HepG2 (cell line): ENCODE measurements around the gene BAZ1A. TPM values are rescaled to one million over a fixed set of nuclear protein-coding genes. Genes with fewer than 3 reads are reported as not detected.

ENCODE experiments used
- ATAC-seq: fragments of 200-7000 bp; cut with Tn5 transposase; 3 replicates; pipeline ENCODE4 v1.9.1; 2020; ENCODE audit warnings: mild to moderate bottlenecking, moderate library complexity
- BruUV-seq: library from RNA; stranded (reverse); fragments of 400-500 nt; replicated peaks from 2 replicates; lab custom pipeline; 2021; lab: Mats Ljungman, UMichigan
- CTCF ChIA-PET: fragments of 300-600 bp; formaldehyde crosslinking; extraction: SDS; loops from one replicate; lab custom pipeline; 2021; ENCODE audit warnings: low total read pairs, inconsistent platforms, low intra/inter-chr PET ratio; lab: Yijun Ruan, JAX
- POLR2A ChIA-PET: fragments of 350-600 bp; sonication (Branson Sonifier 250); formaldehyde crosslinking; loops from one replicate; lab custom pipeline; 2020; ENCODE audit warnings: antibody characterized with exemption, inconsistent platforms; lab: Yijun Ruan, JAX
- DNase-seq: peaks from one replicate; pipeline ENCODE4 v3.0.0-alpha.2; 2015; ENCODE audit warnings: low spot score
- FAIRE-seq: peaks from 3 replicates; lab custom pipeline; 2011; peaks lifted over from hg19 to GRCh38; lab: Jason Lieb, UNC
- H2AFZ ChIP-seq: one replicate; pipeline ENCODE4 v1.6.1; 2011; ENCODE audit warnings: low read length, inconsistent platforms
- H3K27ac ChIP-seq: fragments of 300-600 bp; 3 replicates; pipeline ENCODE4 v1.8.0; 2011; ENCODE audit warnings: mixed run types, mild to moderate bottlenecking, mixed read lengths, low read length, inconsistent platforms; ENCODE audit not compliant: insufficient read depth; ENCODE audit errors: extremely low read length
- H3K27me3 ChIP-seq, 2 experiments: fragments of 200-600 bp in 1 of 2; 2 replicates in 1 of 2; 3 replicates in 1 of 2; pipeline versions ENCODE4 v1.6.0 to v1.8.0; 2011; ENCODE audit warnings: low read length in 2 of 2, mild to moderate bottlenecking in 2 of 2, moderate library complexity in 2 of 2, inconsistent platforms in 1 of 2; ENCODE audit not compliant: insufficient read depth in 2 of 2, control insufficient read depth in 1 of 2
- H3K36me3 ChIP-seq, 2 experiments: fragments of 200-600 bp in 1 of 2; replicated peaks in 1 of 2; 2 replicates in 1 of 2; 3 replicates in 1 of 2; pipeline versions ENCODE4 v1.5.1 to v1.8.0; 2011; ENCODE audit warnings: low read length in 2 of 2, inconsistent platforms in 1 of 2; ENCODE audit not compliant: insufficient read depth in 2 of 2, control insufficient read depth in 1 of 2
- H3K4me1 ChIP-seq: 2 replicates; pipeline ENCODE4 v1.5.1; 2012; ENCODE audit warnings: low read length, inconsistent platforms; ENCODE audit not compliant: insufficient read depth
- H3K4me2 ChIP-seq: 2 replicates; pipeline ENCODE4 v1.6.0; 2011; ENCODE audit warnings: low read depth, low read length, inconsistent platforms
- H3K4me3 ChIP-seq, 3 experiments: fragments of 200-600 bp in 1 of 3; sonication (generic), shearing (Covaris generic) in 1 of 3; replicated peaks in 1 of 3; 2 replicates each; pipeline ENCODE4 v1.5.1; 2011 to 2016; ENCODE audit warnings: low read length in 3 of 3, inconsistent platforms in 2 of 3, low read depth in 2 of 3, mild to moderate bottlenecking in 2 of 3, control low read depth in 1 of 3, mixed read lengths in 1 of 3; ENCODE audit not compliant: insufficient read depth in 1 of 3
- H3K79me2 ChIP-seq: one replicate; pipeline ENCODE4 v1.6.1; 2011; ENCODE audit warnings: low read length, inconsistent platforms; ENCODE audit not compliant: insufficient read depth
- H3K9ac ChIP-seq: 2 replicates; pipeline ENCODE4 v1.6.0; 2011; ENCODE audit warnings: mild to moderate bottlenecking, low read depth, low read length, inconsistent platforms; ENCODE audit not compliant: insufficient read depth
- H3K9me3 ChIP-seq: 2 replicates; pipeline ENCODE4 v1.5.1; 2012; ENCODE audit warnings: mild to moderate bottlenecking, low read length
- H4K20me1 ChIP-seq: 2 replicates; pipeline ENCODE4 v1.6.0; 2011; ENCODE audit warnings: inconsistent platforms, mild to moderate bottlenecking, low read length, moderate library complexity; ENCODE audit not compliant: insufficient read depth
- ATF4 ChIP-seq, 2 experiments: fragments of 450-650 bp in 1 of 2; sonication (generic) in 1 of 2; formaldehyde crosslinking; IDR thresholded peaks; 2 replicates each; pipeline versions ENCODE4 v1.5.0 to v1.8.0; 2020 to 2022; ENCODE audit warnings: mild to moderate bottlenecking in 1 of 2, missing genetic modification reagents in 1 of 2
- BRF2 ChIP-seq: sonication (generic); formaldehyde crosslinking; IDR thresholded peaks from 2 replicates; pipeline ENCODE4 v1.8.1; 2022; ENCODE audit warnings: mild to moderate bottlenecking, missing genetic modification reagents
- POLR2AphosphoS5 ChIP-seq: IDR thresholded peaks from 2 replicates; pipeline ENCODE4 v1.6.1; 2012; ENCODE audit warnings: low read depth, low read length
- RBFOX2 ChIP-seq: fragments of 200-400 bp; formaldehyde crosslinking; IDR thresholded peaks from 2 replicates; pipeline ENCODE4 v1.6.1; 2017; ENCODE audit warnings: low read depth, mild to moderate bottlenecking, low read length
- SAP130 ChIP-seq: IDR thresholded peaks from 2 replicates; pipeline ENCODE4 v1.6.1; 2016; ENCODE audit warnings: low read depth
- SOX13 ChIP-seq, 3 experiments: fragments of 450-650 bp in 1 of 3; sonication (generic) in 1 of 3; formaldehyde crosslinking in 1 of 3; IDR thresholded peaks in 2 of 3; conservative IDR thresholded peaks in 1 of 3; 2 replicates each; pipeline versions ENCODE4 v1.5.0 to v1.6.1; 2016 to 2020; ENCODE audit warnings: antibody characterized with exemption in 1 of 3, mild to moderate bottlenecking in 1 of 3, missing compliant biosample characterization in 1 of 3, missing genetic modification reagents in 1 of 3, moderate library complexity in 1 of 3
- SOX5 ChIP-seq: IDR thresholded peaks from 2 replicates; pipeline ENCODE4 v1.6.1; 2016; ENCODE audit warnings: borderline replicate concordance
- ZHX1 ChIP-seq: sonication (generic); formaldehyde crosslinking; IDR thresholded peaks from 2 replicates; pipeline ENCODE4 v1.8.1; 2022; ENCODE audit warnings: low read depth, mild to moderate bottlenecking, missing genetic modification reagents
- ZNF331 ChIP-seq: sonication (generic); formaldehyde crosslinking; IDR thresholded peaks from 2 replicates; pipeline ENCODE4 v1.4.0; 2020; ENCODE audit warnings: missing genetic modification reagents
- ZNF577 ChIP-seq: sonication (generic); formaldehyde crosslinking; IDR thresholded peaks from 2 replicates; pipeline ENCODE4 v1.4.0; 2020; ENCODE audit warnings: mild to moderate bottlenecking, low read depth, missing genetic modification reagents, borderline replicate concordance
- ZNF652 ChIP-seq: IDR thresholded peaks from 2 replicates; pipeline ENCODE4 v1.6.1; 2016; ENCODE audit warnings: low read depth, borderline replicate concordance
- ZNF792 ChIP-seq: IDR thresholded peaks from 2 replicates; pipeline ENCODE4 v1.6.1; 2016
- WGBS: methylation state at CpG from one replicate; pipeline ENCODE4 v1.1.6; 2017; ENCODE audit warnings: low lambda C conversion rate; 5-methylcytosine and 5-hydroxymethylcytosine counted together
- in situ Hi-C: cut with HindIII; loops from 2 replicates; pipeline ENCODE4 v1.10.0; 2017; ENCODE audit warnings: low pct_unique_long_range_greater_than_20kb; ENCODE audit not compliant: extremely low pct_ligation_motif_present
- intact Hi-C: fragments of 100-400 bp; cut with micrococcal nuclease; formaldehyde crosslinking; loops from one replicate; pipeline ENCODE4 v1.10.0; 2022; ENCODE audit not compliant: unreplicated experiment
- polyA plus RNA-seq, 8 experiments: library from polyadenylated mRNA; depleted of rRNA in 3 of 8; stranded (reverse) in 7 of 8; unstranded in 1 of 8; fragments of >200 nt; fragmentation: Illumina TruSeq in 4 of 8; extraction: Trizol in 4 of 8; gene quantifications; 2 replicates each; pipeline versions ENCODE4 v1.2.1 to v1.2.3, GENCODE V29; 2011 to 2016; ENCODE audit warnings: low read depth in 4 of 8, missing spikeins in 1 of 8, mixed read lengths in 1 of 8; ENCODE audit not compliant: insufficient read depth in 1 of 8
- total RNA-seq, 5 experiments: library from RNA; depleted of rRNA; stranded (reverse); fragments of >200 nt; fragmentation: Illumina TruSeq; extraction: Trizol; gene quantifications; 2 replicates each; pipeline ENCODE4 v1.2.3, GENCODE V29; 2016; ENCODE audit warnings: low read depth in 1 of 5
- TF ChIP-seq, protein P1 (sequence below): sonication (generic); formaldehyde crosslinking; IDR thresholded peaks from 2 replicates; pipeline ENCODE4 v1.5.1; 2020; ENCODE audit warnings: mild to moderate bottlenecking, missing genetic modification reagents, borderline replicate concordance

Gene BAZ1A
- total and polyA plus RNA-seq, 2 of the 13 experiments (the other 11 are each of a cell fraction or from before 2014, with no cell fraction given), result 20.9 to 56.8 TPM

DNA sequence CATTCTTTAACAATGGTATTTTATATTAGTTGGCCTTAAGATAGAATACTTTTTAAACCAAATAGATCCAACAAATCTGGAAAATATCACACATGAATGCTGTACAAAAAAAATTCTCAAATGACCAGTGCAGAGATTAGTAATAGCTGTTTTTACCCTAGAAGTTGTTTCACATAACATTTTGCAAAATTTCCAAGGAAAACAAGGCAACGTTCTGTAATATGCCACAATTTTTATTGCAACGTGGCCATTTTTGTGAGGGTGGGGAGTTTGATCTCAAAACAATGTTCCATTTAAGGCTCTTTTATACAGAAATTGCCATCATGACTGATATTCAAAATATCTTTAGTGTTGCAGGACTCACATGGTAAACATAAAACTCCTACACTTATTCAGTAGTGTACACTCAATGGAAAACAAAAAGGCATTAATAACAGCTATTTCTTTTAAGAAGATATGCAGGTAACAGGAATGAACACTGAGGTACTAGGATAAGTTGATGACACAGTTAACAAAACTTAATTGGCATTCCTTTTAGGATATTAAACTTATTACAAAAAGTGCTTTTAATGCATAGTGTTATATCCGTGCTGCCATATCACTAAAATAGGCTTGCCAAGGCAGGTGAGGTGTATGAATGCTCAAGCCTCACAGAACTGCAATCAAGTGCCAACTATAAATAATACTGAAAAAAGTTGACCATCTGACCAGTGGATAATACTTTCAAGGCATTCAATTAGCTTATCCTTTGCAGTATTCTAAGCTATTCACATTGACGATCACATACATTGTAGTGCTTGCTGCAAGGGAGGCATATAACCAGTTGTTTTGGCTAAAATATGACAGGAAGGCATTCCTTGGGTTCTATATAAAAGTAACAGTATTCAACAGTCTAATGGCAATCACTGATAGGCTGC, 163.1 kb downstream of the BAZ1A start (continued):
- no peak for TF ChIP-seq ZNF577 (CRISPR knock-in tag)
- peak; percentile 68; the same call in 1 of the 2 replicates for TF ChIP-seq RBFOX2
- no peak for TF ChIP-seq SOX5 (CRISPR knock-in tag)
- TF ChIP-seq BRF2, result no peak

DNA sequence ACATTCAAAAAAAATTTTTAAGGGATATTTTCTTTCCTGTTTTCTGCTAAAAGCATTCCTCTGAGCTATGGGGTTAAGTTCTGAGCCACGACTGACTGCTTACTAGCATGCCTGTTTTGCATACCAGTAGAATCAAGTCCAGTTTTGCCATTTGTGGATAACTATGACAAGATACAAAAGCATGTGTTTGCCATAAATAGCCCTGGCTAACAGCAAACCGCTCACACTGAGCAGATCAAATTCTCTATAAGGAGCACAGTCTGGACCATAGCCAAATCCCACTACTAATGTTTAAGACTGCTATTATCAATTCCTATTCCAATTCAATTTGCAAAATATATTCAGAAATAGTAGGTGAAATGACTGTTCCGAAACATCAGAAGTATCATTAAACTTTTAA, 164.0 kb downstream of the BAZ1A start:
- no TSS peak for BruUV-seq

More for the DNA sequence above, 164.0 kb downstream of the BAZ1A start:
- intact Hi-C loops, result no loop called here
- Histone ChIP-seq H3K27me3 (peaks cover 0 to 11% of the 10 kb centered on the region in 2 experiments; a peak in 3 of 5 replicates), H3K9ac (no peak overlapping the region), H3K4me2 (no peak overlapping the region), H3K4me1 (peaks cover 58% of the 10 kb centered on the region), H3K79me2 (peaks cover 21% of the 10 kb centered on the region), H2AFZ (no peak overlapping the region), H3K9me3 (no peaks in the 10 kb centered on the region), H3K4me3 (no peak overlapping the region), H3K27ac (no peak overlapping the region), H3K36me3 (peaks cover 6 to 10% of the 10 kb centered on the region in 2 experiments; a peak in 3 of 5 replicates), H4K20me1 (no peaks in the 10 kb centered on the region)
- no peak for ATAC-seq
- ChIA-PET CTCF (no interaction called here), POLR2A (no interaction called here)
- WGBS, result 91% methylated on average over 3 of the region's 3 CpGs
- TF ChIP-seq, protein P1, sequence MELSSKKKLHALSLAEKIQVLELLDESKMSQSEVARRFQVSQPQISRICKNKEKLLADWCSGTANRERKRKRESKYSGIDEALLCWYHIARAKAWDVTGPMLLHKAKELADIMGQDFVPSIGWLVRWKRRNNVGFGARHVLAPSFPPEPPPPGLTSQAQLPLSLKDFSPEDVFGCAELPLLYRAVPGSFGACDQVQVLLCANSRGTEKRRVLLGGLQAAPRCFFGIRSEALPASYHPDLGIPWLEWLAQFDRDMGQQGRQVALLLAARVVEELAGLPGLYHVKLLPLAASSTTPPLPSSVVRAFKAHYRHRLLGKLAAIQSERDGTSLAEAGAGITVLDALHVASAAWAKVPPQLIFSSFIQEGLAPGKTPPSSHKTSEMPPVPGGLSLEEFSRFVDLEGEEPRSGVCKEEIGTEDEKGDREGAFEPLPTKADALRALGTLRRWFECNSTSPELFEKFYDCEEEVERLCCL (CRISPR knock-in tag), result no peak
- TF ChIP-seq ZNF331 (CRISPR knock-in tag) (0 out of 2 replicates have a peak, but pooled peaks have one; percentile 14), SOX13 (IDR thresholded peaks at IDR 0.05) (no peak), SOX13 (CRISPR knock-in tag; conservative IDR thresholded peaks at IDR 0.05 in 1 of 2, IDR thresholded peaks at IDR 0.05 in 1 of 2) (0 out of 4 replicates have a peak, but pooled peaks of 1 of the 2 experiments have one; percentile 46), ZNF792 (CRISPR knock-in tag) (0 out of 2 replicates have a peak, but pooled peaks have one; percentile 32), ZNF652 (no peak), POLR2AphosphoS5 (peak; percentile 35; the same call in 1 of the 2 replicates), SAP130 (CRISPR knock-in tag) (0 out of 2 replicates have a peak, but pooled peaks have one; percentile 11), ATF4 (CRISPR knock-in tag; IDR thresholded peaks at IDR 0.05) (0 out of 4 replicates have a peak, but pooled peaks of 1 of the 2 experiments have one; percentile 17), ZHX1 (no peak)
- no peak for DNase-seq
- in situ Hi-C loops, result no loop called here
- FAIRE-seq, result no peak
